AG10803 (cell line): ENCODE measurements around the gene FAM120B.
A peak's percentile ranks its signal among the peaks of the same experiment; 100 is the strongest.

Source experiments
- DNase-seq: peaks from one replicate; pipeline ENCODE4 v3.0.0; 2010; ENCODE audit warnings: low read depth
- H3K4me3 ChIP-seq: 2 replicates; pipeline ENCODE4 v1.5.1; 2011; ENCODE audit warnings: mild to moderate bottlenecking, low read length, control low read depth
- TF ChIP-seq, protein P1 (sequence below): conservative IDR thresholded peaks from 2 replicates; pipeline ENCODE4 v1.5.1; 2011; ENCODE audit warnings: mild to moderate bottlenecking, low read length, control low read depth, inconsistent platforms

The FAM120B gene

DNA sequence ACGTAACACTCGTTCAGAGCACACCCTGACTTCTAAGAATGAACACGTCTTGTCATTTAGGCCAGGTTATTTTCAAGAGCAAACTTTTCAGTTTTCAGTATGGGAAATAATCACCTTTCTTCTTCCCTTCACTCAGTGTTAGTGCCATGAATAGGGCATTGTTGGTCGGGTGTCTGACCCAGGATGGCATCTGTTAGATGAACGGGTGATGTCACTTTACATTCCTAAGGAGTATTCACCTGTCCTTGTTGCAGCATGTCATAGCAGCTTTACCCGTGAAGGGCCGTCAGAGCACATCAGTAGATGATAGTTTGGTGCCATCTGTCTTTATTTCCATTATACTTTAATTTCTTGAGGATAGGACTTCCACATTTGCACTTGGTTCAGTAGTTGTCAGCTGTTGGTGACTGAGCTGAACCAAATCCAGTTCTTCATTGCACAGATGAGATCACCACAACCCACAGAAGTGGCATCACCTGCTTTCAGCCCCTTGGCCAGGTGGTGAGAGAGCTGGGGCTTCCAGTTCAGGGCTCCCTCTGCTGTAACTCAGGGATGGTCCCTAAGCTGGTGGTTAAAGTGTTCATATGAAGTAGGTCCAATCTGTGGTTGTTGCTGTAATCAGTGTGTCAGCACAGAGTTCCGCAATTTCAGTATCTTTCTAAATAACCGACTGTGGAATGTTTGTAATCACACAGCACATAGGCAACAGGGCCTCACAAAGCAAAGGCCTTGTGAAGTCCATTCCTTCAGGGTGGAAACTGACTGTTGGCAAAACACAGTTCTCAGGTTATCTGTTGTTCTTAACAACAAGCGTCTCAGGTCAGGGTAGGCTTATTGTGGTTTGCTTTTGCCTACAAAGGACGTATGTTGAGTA, 68.2 kb downstream of the FAM120B start:
- no peak overlapping the region for H3K4me3 ChIP-seq
- TF ChIP-seq, protein P1, sequence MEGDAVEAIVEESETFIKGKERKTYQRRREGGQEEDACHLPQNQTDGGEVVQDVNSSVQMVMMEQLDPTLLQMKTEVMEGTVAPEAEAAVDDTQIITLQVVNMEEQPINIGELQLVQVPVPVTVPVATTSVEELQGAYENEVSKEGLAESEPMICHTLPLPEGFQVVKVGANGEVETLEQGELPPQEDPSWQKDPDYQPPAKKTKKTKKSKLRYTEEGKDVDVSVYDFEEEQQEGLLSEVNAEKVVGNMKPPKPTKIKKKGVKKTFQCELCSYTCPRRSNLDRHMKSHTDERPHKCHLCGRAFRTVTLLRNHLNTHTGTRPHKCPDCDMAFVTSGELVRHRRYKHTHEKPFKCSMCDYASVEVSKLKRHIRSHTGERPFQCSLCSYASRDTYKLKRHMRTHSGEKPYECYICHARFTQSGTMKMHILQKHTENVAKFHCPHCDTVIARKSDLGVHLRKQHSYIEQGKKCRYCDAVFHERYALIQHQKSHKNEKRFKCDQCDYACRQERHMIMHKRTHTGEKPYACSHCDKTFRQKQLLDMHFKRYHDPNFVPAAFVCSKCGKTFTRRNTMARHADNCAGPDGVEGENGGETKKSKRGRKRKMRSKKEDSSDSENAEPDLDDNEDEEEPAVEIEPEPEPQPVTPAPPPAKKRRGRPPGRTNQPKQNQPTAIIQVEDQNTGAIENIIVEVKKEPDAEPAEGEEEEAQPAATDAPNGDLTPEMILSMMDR: no peak
- peak; percentile 9 for DNase-seq

DNA sequence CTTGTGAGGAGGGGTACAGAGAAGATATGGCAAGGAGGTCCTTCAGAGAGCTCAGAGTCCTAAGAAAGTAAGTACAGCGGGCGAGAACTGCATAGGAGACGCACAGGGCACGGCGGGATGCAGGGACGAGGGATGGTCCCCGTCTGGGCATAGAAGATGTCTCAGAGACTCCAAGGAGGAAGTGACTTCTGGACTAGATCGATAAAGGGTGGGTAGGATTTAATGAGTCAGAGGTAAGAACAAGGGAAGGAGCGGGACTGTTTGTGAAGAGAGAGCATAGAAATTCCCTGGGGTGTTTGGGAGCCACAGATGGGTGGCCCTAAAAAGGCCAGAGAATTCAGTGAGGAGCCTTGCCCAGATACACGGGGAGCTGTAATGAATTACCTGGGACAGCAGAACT, 69.1 kb downstream of the FAM120B start:
- DNase-seq: no peak
- TF ChIP-seq, protein P1: no peak
- H3K4me3 ChIP-seq: no peak overlapping the region

DNA sequence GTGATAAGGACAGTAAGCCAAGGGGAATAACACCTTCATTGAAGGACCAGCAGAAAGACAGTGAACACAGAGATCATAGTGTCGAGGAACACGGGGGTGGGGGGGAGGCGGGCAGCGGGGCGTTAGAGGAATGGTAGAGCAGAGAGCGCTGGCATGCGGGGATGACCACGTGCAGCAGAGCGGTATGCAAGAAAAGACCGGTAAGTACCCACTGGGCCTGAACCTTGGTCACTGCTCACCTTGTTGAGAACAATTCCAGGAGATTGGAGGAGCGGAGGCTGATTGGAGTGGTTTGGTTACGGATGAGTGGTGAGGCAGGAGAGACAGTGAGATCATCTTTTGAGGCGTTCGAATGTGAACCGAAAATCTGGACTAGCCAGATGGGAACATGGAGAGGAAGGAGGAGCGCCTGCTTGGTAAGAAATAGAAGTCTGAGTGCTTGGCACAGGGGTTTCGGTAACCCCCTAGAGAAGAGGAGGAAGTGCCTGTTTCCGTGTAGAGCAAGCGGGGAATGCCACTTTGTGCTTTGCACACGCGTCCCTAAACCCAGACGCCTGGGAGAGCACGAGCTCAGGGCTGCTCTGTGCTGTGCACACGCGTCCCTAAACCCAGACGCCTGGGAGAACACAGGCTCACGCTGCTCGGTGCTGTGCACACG, 70.0 kb downstream of the FAM120B start:
- TF ChIP-seq, protein P1: no peak
- no peak overlapping the region for H3K4me3 ChIP-seq
- no peak for DNase-seq

DNA sequence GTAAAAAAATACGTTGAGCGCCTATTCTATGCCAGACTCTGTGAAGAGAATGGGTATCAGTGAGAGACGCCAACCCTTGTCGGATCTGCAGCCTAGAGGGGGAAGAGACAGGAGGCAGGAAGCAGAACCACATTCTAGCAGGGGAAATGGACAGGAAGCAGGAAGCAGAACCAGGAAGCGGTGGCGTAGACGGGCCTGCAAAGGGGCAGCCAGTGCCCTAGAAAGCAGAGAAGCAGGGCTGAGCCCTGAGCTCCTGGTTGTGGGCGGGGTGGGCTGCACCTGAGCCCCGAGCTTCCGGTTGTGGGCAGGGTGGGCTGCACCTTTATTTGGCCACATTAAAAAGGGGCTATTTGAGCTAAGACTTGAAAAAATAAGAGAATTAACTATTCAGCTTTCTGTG, 71.9 kb downstream of the FAM120B start:
- no peak overlapping the region for H3K4me3 ChIP-seq
- TF ChIP-seq, protein P1: no peak

DNA sequence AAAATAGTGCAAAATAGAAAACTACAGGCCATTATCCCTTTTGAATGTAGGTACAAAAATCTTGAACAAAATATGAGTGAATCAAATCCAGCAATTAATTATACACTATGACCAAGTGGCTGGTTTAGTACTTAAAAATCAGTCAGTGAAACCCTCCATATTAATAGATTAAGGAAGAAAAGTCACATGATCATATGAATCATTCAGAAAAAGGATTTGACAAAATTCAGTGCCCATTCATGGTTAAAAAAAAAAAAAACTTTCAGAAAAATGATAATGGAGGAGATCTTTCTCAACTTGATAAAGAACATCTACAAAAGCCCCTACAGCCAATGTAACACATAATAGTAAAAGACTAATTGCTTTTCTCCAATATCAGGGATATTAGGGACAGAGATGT, 75.0 kb downstream of the FAM120B start:
- no peak overlapping the region for H3K4me3 ChIP-seq
- DNase-seq: no peak
- TF ChIP-seq, protein P1: no peak

More for the DNA sequence above, 71.9 kb downstream of the FAM120B start:
- DNase-seq: no peak

DNA sequence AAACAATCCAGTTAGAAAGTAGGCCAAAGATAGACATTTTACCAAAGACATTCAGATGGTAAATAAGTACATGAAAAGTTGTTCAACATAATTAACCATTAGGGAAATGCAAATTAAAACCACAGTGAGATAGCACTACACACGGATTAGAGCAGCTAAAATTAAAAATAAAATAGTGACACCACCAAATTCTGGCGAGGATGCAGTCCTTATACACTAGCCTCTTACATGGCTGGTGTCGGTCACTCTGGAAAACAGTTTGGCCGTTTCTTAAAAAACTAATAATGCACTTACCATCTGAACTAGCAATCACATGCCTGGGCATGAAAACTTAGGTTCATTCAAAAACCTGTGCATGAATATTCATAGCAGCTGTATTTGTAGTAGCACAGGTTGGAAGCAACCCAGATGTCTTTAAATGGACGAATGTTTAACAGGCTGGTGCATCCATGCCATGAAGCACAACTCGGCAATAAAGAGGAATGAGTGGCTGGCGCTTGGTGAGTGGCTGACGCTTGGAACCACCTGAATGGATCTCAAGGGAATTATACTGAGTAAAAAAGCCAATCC, 77.0 kb downstream of the FAM120B start:
- H3K4me3 ChIP-seq: no peak overlapping the region
- DNase-seq: no peak
- TF ChIP-seq, protein P1: no peak
